Transverse colon (tissue), 3 donors: ENCODE measurements around the gene IHH.

ENCODE experiments used
- CTCF ChIP-seq, 5 experiments: fragments of 200-600 bp in 3 of 5; fragments of 450-650 bp in 2 of 5; sonication (generic) in 3 of 5; IDR thresholded peaks; 1 replicate in 2 of 5; 2 replicates in 3 of 5; pipeline ENCODE4 v1.5.1; 2016 to 2017; ENCODE audit warnings: antibody characterized with exemption in 5 of 5, inconsistent platforms in 3 of 5, mild to moderate bottlenecking in 2 of 5, moderate library complexity in 1 of 5
- POLR2A ChIP-seq: fragments of 450-650 bp; IDR thresholded peaks from one replicate; pipeline ENCODE4 v1.6.1; 2016; ENCODE audit warnings: antibody characterized with exemption, mild to moderate bottlenecking, moderate library complexity

GRCh38 chr2:219087848-219088247 lies 27.1 kb upstream of the IHH start:
- TF ChIP-seq CTCF (IDR thresholded peaks at IDR 0.05): no peak
- no peak for TF ChIP-seq POLR2A
